Activated gamma-delta T cell treated with anti-CD3 and anti-CD28 coated beads, Interleukin-2, amount 50 U/mL, for 16 hours (primary cell): ENCODE measurements around the gene VSIR.

Experiments used
- DNase-seq: peaks from one replicate; pipeline ENCODE4 v3.0.0-alpha.2; 2020; ENCODE audit warnings: low read depth

The VSIR gene

GRCh38 chr10:71806704-71807556, 33.6 kb upstream of the VSIR start:
- no peak for DNase-seq

DNA sequence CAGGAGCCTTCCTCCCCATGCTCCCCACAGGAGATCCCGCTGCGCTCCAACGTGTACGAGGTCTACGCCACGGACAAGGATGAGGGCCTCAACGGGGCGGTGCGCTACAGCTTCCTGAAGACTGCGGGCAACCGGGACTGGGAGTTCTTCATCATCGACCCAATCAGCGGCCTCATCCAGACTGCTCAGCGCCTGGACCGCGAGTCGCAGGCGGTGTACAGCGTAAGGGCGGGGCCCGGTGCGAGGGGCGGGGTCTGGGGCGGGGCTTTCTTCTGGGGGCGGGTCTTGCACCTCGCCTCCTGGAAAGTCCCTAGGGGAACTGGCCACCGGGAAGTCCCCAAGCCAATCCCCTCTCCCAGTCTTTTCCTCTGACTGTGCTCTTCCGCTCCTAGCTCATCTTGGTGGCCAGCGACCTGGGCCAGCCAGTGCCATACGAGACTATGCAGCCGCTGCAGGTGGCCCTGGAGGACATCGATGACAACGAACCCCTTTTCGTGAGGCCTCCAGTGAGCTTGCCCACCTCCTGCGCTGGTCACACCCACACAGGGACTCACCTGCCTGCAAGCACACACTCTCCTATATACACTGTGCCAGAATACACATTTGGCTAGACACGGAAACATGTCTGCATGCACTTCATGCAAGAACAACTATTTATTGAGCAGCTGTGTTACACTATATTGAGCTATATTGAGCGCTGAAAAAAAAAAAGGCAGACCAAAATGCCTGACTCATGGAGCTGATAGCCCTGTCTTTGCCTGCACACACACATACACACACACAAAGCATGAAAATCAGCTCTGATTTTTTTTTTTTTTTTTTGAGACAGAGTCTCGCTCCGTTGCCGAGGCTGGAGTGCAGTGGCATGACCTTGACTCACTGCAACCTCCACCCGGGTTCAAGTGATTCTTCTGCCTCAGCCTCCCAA, 32.7 kb upstream of the VSIR start:
- no peak for DNase-seq

DNA sequence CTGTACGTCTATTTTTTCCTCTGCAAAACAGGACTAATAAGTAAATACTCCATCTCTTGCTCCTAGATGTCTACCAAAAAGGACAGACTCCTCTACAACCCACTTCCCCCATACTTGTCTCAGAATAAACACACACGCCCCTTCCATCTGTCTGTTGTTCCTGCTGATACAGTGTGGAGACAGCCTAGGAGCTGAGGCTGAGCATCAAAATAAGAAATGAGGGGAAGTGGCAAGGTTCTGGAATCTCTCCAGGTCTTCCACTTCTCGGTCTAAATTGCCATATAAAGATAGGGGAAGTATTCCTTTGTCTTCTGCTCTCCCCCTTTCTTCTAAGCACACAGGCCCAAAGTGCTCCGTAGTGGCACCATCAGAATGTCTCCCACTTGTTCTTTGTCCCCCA, 30.8 kb upstream of the VSIR start:
- DNase-seq = no peak

DNA sequence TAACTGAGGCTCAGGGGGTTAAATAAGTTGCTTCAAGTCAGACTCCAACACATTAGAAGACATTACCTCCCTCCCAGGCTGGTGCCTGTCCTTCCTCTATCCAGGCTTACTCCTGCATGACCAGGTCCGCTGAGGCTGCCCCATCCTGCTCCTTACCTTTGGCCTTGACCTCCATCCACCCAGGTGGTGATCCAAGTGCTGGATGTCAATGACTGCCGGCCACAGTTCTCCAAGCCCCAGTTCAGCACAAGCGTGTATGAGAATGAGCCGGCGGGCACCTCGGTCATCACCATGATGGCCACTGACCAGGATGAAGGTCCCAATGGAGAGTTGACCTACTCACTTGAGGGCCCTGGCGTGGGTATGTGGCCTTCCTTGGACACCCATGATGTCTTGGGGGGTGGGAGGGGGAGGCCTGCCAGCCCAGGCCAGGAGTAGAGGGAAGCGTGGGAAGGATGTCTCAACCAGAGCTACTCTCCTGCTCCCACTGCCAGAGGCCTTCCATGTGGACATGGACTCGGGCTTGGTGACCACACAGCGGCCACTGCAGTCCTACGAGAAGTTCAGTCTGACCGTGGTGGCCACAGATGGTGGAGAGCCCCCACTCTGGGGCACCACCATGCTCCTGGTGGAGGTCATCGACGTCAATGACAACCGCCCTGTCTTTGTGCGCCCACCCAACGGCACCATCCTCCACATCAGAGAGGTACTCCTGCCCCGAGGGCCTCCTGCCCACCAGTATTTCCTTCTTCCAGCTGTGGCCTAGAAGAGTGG, 29.6 kb upstream of the VSIR start:
- no peak for DNase-seq

GRCh38 chr10:71802235-71802634, 28.9 kb upstream of the VSIR start:
- no peak for DNase-seq

- DNase-seq = no peak
Measured at GRCh38 chr10:71801361-71801760, 28.0 kb upstream of the VSIR start.

DNA sequence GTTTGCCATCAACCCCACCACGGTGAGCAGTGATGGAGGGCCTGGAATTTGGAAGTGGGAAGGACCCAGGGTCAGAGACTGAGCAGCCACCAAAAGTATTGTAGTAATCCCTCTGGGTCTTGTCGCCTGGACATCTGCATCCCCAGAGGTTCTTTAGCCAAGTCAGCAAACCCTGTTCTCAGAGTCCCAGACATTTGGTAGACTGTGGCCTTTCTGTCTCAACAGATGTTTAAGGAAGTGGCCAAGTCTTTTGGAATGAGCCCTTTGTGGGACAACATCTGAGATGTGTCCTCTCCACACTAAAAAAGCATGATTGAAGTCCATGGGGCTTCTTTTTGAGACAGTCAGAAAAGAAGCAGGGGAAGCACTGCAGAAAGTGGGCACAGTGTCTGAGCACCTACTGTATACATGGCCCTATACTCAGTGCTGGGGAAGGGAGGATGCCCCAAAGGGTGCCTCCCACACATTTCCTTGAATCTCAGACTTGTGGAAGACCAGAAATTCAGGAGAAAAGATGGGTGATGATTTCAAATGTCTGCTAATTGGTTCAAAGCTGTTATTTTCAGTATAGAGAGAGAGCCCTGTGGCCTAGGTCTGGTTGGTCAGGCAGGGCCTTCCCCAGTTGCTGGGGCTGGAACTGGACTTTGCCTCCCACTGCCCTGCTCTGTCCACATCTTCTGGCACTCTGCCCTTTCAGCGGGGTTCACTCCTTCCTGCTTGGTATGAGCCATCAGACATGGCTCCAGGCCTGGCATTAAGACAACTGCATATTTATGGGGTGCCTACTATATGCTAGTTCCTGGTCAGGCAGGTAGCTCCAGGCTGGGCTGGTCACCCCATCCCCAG, 26.5 kb upstream of the VSIR start:
- no peak for DNase-seq

- DNase-seq = no peak
Measured at GRCh38 chr10:71799112-71799511, 25.8 kb upstream of the VSIR start.

- DNase-seq = no peak
Measured at GRCh38 chr10:71798308-71798624, 24.9 kb upstream of the VSIR start.

- no peak for DNase-seq
Measured at GRCh38 chr10:71797533-71798307, 24.4 kb upstream of the VSIR start.

GRCh38 chr10:71796749-71797405, 23.6 kb upstream of the VSIR start:
- DNase-seq = no peak

DNA sequence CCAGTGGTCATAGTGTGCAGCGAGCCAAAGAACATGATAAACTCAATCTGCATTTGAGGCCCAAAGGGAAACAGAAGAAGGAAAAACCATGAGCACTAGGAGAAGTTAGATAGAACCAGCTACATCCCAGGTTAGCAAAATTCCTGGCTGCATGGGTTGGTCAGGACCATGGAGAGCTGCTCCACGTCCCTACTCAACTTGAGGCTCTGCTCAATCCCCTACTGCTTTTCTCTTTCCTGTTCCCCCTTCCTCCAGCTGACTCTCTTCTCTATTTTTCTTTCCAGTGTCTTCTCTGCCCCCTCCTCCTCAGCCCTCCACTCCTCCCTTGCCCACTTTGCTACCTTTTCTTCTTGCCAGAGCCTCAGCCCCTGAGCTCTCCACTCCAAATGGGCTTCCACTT, 21.9 kb upstream of the VSIR start:
- no peak for DNase-seq

DNA sequence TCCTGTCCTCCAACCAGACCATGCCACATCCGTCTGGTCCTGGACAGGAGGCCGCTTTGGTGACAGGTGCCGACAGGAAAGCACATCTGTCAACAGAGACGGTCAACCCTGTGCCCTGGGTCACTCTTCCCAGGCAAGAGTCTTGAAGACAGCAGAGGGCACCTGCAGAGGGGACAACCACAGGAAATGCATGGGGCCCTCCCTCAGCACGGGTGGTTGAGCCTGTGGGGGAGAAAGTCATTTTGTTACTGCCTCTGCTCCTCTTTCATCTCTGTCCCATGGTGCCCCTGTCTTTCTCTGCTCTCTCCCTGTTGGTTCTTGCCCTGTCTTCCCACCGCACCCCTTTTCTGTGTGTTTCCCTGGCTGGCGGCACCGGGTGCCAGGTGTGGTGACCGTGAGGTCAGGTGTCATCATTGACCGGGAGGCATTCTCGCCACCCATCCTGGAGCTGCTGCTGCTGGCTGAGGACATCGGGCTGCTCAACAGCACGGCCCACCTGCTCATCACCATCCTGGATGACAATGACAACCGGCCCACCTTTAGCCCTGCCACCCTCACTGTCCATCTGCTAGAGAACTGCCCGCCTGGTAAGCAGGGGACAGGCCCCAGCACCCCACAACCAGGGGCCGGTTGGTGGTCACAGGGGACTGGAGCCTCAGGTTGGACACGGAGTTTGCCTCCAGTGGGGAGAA, 17.6 kb upstream of the VSIR start:
- DNase-seq = no peak

DNA sequence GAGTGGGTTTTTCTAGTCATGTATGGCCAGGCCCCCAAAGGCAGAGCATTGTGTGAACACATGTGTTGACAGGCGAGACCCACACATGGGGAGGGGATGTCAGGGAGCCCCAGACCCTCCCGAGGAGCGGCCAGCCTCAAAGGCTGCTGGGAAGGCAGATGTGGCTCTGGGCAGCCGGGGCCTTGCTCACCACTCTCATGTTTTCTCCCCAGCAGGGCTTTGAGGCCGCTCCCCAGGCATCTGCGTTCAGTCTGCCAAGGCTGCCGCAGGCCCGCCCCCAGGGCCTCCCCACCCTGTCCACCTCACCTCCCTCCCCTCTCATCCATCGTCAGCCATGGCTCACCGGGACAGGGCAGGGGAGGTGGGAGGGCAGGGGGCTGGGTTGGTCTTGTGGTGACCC, 16.6 kb upstream of the VSIR start:
- DNase-seq = no peak

DNA sequence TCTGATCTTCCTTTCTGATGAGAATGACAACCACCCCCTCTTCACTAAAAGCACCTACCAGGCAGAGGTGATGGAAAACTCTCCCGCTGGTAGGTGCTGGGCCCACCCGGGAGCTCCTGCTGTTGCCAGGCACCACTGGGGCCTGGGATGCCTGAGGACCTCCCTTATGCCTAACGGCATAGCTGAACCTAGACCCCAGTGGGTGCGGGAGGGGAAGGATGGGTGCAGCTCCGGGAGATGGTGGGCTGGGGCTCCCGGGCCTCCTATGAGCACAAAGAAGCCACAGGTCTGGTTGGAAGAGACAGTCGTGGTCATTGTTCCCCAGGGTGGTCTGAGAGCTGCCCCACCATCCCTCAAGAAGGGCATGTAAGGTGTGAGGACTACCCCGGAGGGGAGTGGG, 15.6 kb upstream of the VSIR start:
- no peak for DNase-seq

- no peak for DNase-seq
Measured at GRCh38 chr10:71784679-71785272, 11.5 kb upstream of the VSIR start.

GRCh38 chr10:71783917-71784678, 10.8 kb upstream of the VSIR start:
- DNase-seq = no peak

- no peak for DNase-seq
Measured at GRCh38 chr10:71782917-71783490, 9.7 kb upstream of the VSIR start.
